SW480 (cell line): ENCODE data around the gene BOD1L1.

Source experiments
- DNase-seq: peaks from one replicate; pipeline ENCODE4 v3.0.0-alpha.2; 2016; ENCODE audit warnings: low spot score

The BOD1L1 gene

DNA sequence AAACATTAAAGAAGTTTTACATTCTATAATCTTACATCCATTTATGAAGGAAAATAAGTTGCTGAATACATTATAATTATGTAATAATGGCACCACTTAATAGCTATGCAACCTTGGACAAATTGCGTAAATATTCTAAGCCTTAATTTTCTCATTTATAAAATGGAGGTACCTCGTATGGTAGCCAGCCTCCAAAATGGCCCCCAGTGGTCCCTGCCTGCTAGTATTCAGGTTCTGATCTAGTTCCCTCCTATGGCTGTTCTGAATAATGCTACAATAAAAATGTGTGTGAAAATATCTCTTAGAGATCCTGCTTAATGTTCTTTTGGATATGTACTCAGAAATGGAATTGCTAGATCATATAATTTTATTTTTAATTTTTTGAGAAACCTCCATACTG is 72.2 kb downstream of the BOD1L1 start:
- DNase-seq, result no peak

GRCh38 chr4:13553081-13553480 is 74.4 kb downstream of the BOD1L1 start:
- no peak for DNase-seq

GRCh38 chr4:13548984-13549546 is 78.5 kb downstream of the BOD1L1 start:
- DNase-seq, result peak; percentile 72

GRCh38 chr4:13548059-13548983 is 79.2 kb downstream of the BOD1L1 start:
- peak; percentile 14 for DNase-seq

DNA sequence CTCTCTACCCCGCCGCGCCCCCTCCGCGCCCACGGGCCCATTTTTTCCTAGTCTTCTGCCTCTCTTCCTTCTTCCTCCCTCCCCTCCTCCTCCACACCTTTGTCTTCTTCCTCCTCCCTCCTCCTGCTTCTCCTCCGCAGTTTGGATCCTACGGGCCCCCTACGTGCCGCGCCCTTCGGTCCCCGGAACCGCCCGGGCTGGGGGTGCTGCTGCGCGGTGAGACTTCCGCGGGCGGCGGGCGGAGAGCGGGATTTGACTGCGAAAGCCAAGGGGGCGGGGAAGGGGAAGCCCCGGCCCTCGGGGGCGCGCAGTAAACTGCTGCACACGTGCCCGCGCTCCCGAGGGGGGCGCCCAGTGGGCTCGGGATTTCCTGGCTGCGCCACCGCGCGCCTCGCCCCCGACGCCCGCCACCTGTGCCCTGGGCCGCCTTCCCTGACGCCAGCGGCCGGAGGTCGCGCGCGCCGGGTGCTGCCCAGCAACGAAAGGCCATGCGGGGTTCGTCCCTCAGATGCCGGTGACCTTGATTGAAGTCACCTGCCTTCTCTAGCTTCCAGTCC is 80.0 kb downstream of the BOD1L1 start:
- DNase-seq, result peak; percentile 13

- DNase-seq, result no peak
Observed at GRCh38 chr4:13546941-13547484, 80.5 kb downstream of the BOD1L1 start.

DNA sequence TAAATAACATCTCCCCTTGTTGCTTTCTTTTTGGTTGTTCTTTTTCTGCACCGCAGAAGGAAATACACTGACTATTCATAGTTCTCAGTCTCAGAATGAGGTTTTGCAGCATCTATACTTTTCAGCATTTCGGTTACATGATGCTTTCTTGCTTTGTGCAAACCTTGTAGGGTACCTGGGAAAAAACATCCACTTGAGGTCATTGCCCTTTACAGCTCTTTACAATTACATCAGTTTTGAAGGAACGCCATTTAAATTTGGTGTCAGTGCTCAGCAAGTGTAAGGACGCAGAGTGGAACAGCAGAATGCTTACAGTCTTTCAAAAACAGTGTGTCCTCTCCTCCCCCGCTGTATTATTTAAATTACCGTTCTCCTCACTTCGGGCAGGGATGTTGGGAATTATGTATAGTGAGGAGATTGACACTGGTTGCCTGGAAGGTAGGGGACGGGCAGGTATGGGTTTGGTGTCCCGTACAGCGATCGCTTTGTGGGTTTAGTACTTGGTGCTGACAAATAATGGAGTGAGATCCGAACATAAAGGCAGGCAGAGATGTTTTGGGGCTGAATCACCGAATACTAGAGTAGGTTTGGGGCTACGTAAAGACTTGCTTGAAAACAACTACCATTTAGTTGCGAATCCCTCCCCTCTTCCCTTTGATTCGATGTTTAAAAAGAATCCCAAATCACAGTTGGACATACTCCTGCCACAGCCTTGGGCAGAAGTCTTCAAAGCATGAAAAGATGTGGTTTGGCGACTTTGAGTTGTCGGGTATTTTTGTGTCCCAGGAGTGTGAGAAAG is 81.2 kb downstream of the BOD1L1 start:
- no peak for DNase-seq

- no peak for DNase-seq
Observed at GRCh38 chr4:13545394-13545808, 82.1 kb downstream of the BOD1L1 start.

DNA sequence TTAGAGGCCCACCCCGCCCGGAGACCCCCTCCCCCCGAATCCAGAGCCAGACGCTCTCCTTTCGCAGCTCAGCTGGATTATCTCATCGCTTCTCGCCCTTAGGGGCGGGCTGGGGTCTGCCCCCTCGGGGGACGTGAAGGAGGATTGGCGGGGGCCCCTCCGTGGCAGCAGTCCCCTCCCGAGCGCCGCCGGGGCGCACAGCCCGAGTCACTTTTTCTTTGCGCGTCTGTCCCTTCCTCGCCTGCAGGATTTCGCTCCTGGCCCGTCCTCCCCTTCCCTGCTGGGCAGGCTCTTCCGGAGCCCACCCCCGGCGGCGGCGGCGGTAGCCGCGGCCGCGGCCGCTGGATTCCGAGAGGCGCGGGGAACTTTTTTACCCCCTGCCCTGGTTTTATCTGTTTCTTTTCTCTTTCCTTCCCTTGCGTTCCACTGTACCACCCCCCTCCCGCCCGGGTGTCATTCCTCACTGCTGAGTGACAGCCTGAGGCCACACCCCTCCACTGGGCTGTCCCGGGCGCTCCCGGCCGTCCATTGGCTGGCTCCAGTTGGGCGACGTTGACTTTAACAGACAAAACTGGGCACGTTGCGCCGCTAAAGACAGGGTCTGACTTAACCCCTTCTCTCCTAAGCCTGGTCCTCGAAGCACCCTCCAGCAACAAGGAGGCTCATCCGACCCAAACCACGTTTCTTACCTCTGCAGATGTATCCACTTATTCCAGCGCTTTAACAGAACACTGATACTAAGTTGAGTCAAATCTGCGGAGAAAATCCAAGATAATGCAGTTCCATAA is 82.7 kb downstream of the BOD1L1 start:
- peak; percentile 66 for DNase-seq

GRCh38 chr4:13543839-13544605 is 83.5 kb downstream of the BOD1L1 start, which contains the start of gene NKX3-2:
NKX3-2 (minus strand) TSS chr4:13544508; CDS start chr4:13544414, 94 bp downstream.
- DNase-seq, result peak; percentile 9

- no peak for DNase-seq
Observed at GRCh38 chr4:13543032-13543838, 84.3 kb downstream of the BOD1L1 start.

DNA sequence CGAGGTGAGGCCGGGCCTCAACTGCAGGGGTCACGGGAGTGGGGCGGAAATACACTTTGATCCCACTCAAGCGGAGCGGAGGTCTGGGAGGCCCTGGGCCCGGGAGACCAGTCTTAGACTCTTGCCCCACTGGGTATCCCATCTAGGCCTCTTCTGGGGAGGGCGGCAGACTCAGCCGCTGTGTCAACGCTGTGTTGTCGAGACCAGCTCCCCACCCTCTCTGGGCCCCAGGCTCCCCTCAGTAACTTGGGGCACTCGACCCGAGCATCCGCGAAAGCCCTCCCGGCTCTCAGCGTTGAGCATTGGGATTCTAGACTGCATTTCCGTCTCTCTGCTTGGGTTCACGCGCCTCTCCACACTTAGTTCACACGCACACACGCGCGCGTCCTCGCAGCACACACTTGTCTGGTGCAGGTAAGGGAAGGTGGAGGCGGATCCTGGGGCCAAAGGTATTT is 84.9 kb downstream of the BOD1L1 start:
- no peak for DNase-seq

GRCh38 chr4:13541720-13542576 is 85.6 kb downstream of the BOD1L1 start:
- no peak for DNase-seq

DNA sequence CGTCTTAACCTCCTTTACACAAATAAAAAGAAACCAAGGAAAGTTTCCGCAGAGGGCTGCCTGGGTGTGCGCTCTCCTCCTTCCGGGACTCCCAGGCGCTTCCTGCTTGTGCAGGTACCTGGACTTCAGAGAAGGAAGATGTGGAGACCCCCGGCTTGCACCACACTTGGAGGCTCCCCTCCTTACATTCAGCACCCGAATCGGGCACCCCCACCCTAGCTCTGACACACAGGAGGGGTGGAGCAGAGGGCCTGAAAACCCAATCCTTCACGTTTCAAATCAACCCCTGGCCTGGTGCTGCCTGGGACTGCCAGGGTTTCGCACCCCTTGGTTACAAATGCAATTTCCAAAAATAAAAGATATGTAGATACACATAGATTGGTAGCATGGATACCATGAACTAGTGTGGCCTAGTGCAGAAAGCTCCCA is 86.3 kb downstream of the BOD1L1 start:
- DNase-seq, result no peak

GRCh38 chr4:13540446-13541175 is 86.9 kb downstream of the BOD1L1 start:
- no peak for DNase-seq

DNA sequence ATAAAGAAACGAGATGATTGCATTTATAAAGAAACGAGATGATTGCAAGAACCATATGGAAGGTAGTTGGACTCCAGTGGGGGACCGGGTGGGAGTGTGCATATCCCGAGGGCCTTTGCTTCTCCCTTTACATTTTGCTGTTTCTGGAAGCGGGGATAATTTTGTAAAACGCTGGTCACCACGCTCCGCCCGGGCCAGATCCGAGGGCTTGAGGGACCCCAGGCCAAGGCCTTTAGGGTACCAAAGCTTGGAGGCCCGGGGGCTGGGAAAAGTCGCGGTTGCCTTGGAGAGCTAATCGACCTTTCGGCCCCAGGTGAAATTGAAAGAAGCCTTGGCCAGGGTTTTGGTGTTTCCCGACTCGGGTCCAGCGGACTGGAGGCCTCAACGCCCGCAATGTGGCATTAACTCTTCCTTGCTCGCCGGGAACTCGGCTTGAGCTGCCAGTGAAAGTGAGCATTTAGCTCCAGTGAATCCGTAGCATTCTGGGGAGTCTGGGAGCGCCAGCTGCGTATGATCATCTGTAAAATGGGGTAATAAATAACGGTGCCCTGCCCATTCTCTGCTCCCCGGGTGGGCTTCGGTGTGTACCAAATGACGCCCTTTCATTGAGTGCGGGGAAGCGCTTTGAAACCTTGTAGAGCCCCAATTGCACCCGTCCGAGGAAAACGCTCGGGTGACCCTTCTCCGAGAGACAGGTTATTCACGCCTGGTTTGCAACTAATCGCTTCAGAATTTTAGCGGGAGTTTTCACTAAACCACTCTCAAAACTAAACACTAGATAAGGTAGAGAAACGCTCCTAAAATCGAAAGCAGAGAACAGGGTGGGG is 87.7 kb downstream of the BOD1L1 start:
- DNase-seq, result no peak
